BLaER1 (cell line): ENCODE results near the gene PPARA.

Source experiments
- H3K27ac ChIP-seq: shearing (Covaris generic); formaldehyde crosslinking; 2 replicates; pipeline ENCODE4 v1.8.1; 2022
- H3K27me3 ChIP-seq: shearing (Covaris generic); formaldehyde crosslinking; 2 replicates; pipeline ENCODE4 v1.8.1; 2022
- H3K36me3 ChIP-seq: shearing (Covaris generic); formaldehyde crosslinking; 2 replicates; pipeline ENCODE4 v1.8.1; 2022
- H3K4me1 ChIP-seq: shearing (Covaris generic); formaldehyde crosslinking; 2 replicates; pipeline ENCODE4 v1.8.1; 2022
- H3K4me2 ChIP-seq: shearing (Covaris generic); formaldehyde crosslinking; 2 replicates; pipeline ENCODE4 v1.8.1; 2022
- H3K4me3 ChIP-seq: shearing (Covaris generic); formaldehyde crosslinking; 2 replicates; pipeline ENCODE4 v1.8.1; 2022
- H3K9ac ChIP-seq: shearing (Covaris generic); formaldehyde crosslinking; 2 replicates; pipeline ENCODE4 v1.8.1; 2022
- H3K9me3 ChIP-seq: shearing (Covaris generic); formaldehyde crosslinking; 2 replicates; pipeline ENCODE4 v1.8.1; 2022
- H4K20me1 ChIP-seq: shearing (Covaris generic); formaldehyde crosslinking; 2 replicates; pipeline ENCODE4 v1.8.1; 2022
- Cebpa-rat ChIP-seq: shearing (Covaris generic); IDR thresholded peaks from 2 replicates; pipeline ENCODE4 v1.8.1; 2022

The PPARA gene

DNA sequence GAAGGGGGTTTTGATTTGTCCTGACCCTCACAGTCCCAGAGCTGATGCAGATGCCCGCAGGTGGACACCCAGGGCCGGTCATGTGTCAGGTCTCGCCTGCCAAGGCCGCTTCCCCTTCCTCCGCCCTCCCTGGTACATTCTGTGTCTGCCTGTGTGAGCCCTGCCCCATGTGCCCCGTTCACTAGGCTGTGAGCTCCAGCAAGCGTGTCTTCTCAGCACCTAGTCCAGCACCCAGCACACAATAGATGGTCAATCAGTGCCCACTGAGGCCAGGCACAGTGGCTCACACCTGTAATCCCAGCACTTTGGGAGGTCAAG, 29.9 kb upstream of the PPARA start:
- Histone ChIP-seq H3K9ac (no peak overlapping the region), H3K4me3 (no peak overlapping the region), H4K20me1 (no peaks in the 10 kb centered on the region), H3K27ac (peak overlapping the region; percentile 51; the same call in 1 of the 2 replicates), H3K9me3 (no peaks in the 10 kb centered on the region), H3K36me3 (no peaks in the 10 kb centered on the region), H3K4me2 (peak overlapping the region; percentile 62), H3K27me3 (no peaks in the 10 kb centered on the region), H3K4me1 (peaks cover 78% of the 10 kb centered on the region)
- TF ChIP-seq Cebpa-rat, result no peak

GRCh38 chr22:46121079-46121478, 29.2 kb upstream of the PPARA start:
- Histone ChIP-seq H3K9me3 (no peaks in the 10 kb centered on the region), H3K36me3 (no peaks in the 10 kb centered on the region), H3K9ac (peak overlapping the region; percentile 45; the same call in 1 of the 2 replicates), H3K4me2 (peak overlapping the region; percentile 62), H3K27me3 (no peaks in the 10 kb centered on the region), H4K20me1 (no peaks in the 10 kb centered on the region), H3K4me3 (no peak overlapping the region), H3K27ac (peak overlapping the region; percentile 56; the same call in 1 of the 2 replicates), H3K4me1 (peaks cover 75% of the 10 kb centered on the region)
- no peak for TF ChIP-seq Cebpa-rat

GRCh38 chr22:46121523-46122287, 28.6 kb upstream of the PPARA start:
- TF ChIP-seq Cebpa-rat, result no peak
- Histone ChIP-seq H3K4me3 (no peak overlapping the region), H3K4me1 (peaks cover 69% of the 10 kb centered on the region), H3K9ac (peak overlapping the region; percentile 45), H3K36me3 (no peaks in the 10 kb centered on the region), H3K9me3 (no peaks in the 10 kb centered on the region), H4K20me1 (no peaks in the 10 kb centered on the region), H3K27ac (peak overlapping the region; percentile 56), H3K27me3 (no peaks in the 10 kb centered on the region), H3K4me2 (peak overlapping the region; percentile 62)

DNA sequence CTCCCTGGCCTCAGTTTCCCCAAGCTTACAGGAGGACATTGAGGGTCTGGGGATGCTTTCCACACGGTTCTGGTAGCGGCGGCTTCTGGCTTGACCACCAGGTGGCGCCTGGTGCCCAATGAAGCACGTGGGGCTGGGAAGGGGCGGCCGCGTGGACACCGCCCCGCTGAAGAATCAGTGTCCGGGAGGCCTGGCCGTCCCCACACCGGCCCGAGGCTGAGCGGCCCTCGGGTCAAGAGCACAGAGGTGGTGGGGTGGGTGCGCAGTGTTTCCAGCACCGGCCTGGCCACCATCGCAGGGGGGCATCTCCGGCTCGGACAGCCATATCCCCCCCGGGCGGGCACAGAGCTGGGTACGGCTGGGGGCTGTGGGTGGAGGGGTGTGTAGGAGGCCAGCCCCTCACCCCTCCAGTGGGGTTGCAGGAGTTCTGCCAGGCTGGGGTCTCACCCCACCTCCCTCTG, 27.8 kb upstream of the PPARA start:
- H3K36me3 ChIP-seq, result no peaks in the 10 kb centered on the region
- no peaks in the 10 kb centered on the region for H3K9me3 ChIP-seq
- H3K4me3 ChIP-seq, result no peak overlapping the region
- no peak for TF ChIP-seq Cebpa-rat
- H3K4me1 ChIP-seq, result peaks cover 70% of the 10 kb centered on the region
- H4K20me1 ChIP-seq, result no peaks in the 10 kb centered on the region
- peak overlapping the region; percentile 63 for H3K27ac ChIP-seq
- H3K27me3 ChIP-seq, result no peaks in the 10 kb centered on the region
- peak overlapping the region; percentile 75 for H3K4me2 ChIP-seq
- H3K9ac ChIP-seq, result peak overlapping the region; percentile 24; the same call in 1 of the 2 replicates

DNA sequence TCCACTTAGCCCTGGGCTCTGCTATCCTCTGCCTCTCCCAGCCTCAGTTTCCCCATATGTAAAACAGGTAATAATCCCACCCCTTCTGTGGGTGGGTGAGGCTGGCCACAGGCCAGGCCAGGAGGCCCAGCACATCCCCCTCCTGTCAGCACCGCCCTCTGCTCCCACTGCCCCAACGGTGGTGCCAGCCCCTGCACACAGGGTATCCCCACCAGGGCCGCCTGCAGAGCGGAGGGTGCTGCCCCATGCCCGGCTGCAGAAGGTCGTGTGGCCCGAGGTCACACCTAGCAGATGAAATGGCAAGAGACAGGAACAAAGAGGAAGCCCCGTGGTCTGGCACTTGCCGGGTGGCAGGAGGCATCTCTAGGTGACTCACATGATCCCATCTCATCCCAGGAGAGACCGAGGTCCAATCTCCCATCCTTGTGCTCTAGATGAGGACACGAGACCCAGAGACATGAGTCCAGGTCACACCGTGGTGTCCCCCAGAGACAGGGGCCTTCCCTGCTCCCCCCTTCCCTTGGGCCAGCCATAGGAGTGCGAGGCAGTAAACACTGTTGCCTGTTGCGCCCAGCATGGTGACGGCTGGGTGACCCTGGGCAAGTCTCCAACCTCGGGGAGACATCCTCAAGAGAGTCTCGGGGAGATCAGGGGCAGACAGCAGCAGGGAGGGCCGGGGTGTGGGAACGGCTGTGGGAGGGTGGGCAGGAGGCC, 27.2 kb upstream of the PPARA start:
- Histone ChIP-seq H3K9ac (peak overlapping the region; percentile 24; the same call in 1 of the 2 replicates), H4K20me1 (no peaks in the 10 kb centered on the region), H3K4me3 (no peak overlapping the region), H3K4me1 (peaks cover 71% of the 10 kb centered on the region), H3K9me3 (no peaks in the 10 kb centered on the region), H3K27me3 (no peaks in the 10 kb centered on the region), H3K36me3 (no peaks in the 10 kb centered on the region), H3K4me2 (peak overlapping the region; percentile 75), H3K27ac (peak overlapping the region; percentile 63)
- TF ChIP-seq Cebpa-rat, result no peak

DNA sequence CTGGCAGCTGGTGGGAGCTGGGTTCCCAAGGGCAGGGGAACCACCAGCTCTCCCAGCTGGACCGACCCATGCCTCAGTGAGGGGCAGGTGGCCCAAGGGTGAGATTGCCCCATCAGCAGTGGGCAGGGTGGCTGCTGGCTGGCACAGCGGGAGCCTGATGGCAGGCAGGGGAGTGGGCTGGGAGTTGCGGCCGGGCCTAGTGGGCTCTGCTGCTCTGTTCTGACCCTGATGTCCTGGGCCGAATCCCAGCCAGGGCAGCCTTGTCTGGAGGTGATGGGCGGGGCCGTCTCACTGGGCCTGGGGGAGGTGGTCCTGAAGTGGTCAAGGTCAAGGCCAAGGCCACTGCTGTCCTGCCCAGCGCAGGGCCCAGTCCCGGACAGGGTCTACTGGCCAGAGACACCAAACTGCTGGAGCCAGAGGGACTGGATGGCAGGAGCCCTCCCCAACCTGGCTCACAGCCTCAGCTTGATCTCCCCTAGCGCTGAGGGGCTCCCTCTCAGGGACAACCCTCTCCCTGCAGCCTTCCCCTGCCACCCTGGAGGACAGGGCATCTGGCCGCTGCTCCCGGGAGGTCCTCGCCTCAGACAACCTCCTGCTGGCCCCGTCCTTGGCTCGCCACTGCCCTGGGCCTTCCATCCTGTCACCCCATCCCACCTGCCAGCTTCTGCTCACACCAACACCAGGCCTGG, 26.5 kb upstream of the PPARA start:
- TF ChIP-seq Cebpa-rat, result no peak
- Histone ChIP-seq H3K9ac (0 out of 2 replicates have a peak overlapping the region, but pooled peaks have one; percentile 24), H3K27ac (peak overlapping the region; percentile 63), H3K4me3 (no peak overlapping the region), H3K4me2 (peak overlapping the region; percentile 75), H3K4me1 (peaks cover 71% of the 10 kb centered on the region), H3K9me3 (no peaks in the 10 kb centered on the region), H3K36me3 (no peaks in the 10 kb centered on the region), H4K20me1 (no peaks in the 10 kb centered on the region), H3K27me3 (no peaks in the 10 kb centered on the region)

GRCh38 chr22:46124383-46125144, 25.8 kb upstream of the PPARA start:
- peaks cover 71% of the 10 kb centered on the region for H3K4me1 ChIP-seq
- H3K27me3 ChIP-seq, result no peaks in the 10 kb centered on the region
- no peak for TF ChIP-seq Cebpa-rat
- H3K9ac ChIP-seq, result no peak overlapping the region
- no peaks in the 10 kb centered on the region for H3K36me3 ChIP-seq
- H4K20me1 ChIP-seq, result no peaks in the 10 kb centered on the region
- H3K4me2 ChIP-seq, result no peak overlapping the region
- H3K4me3 ChIP-seq, result no peak overlapping the region
- peak overlapping the region; percentile 63; the same call in 1 of the 2 replicates for H3K27ac ChIP-seq
- no peaks in the 10 kb centered on the region for H3K9me3 ChIP-seq

GRCh38 chr22:46125311-46125710, 25.0 kb upstream of the PPARA start:
- Histone ChIP-seq H3K9me3 (no peaks in the 10 kb centered on the region), H3K27me3 (no peaks in the 10 kb centered on the region), H3K4me1 (peaks cover 71% of the 10 kb centered on the region), H3K4me2 (no peak overlapping the region), H3K36me3 (no peaks in the 10 kb centered on the region), H3K27ac (0 out of 2 replicates have a peak overlapping the region, but pooled peaks have one; percentile 9), H3K9ac (no peak overlapping the region), H3K4me3 (no peak overlapping the region), H4K20me1 (no peaks in the 10 kb centered on the region)
- no peak for TF ChIP-seq Cebpa-rat
